IPS-NIHi7 (cell line): ENCODE results near the gene RASSF8.

Source experiments
- DNase-seq: peaks from one replicate; pipeline ENCODE4 v3.0.0; 2012; ENCODE audit warnings: mixed read lengths; ENCODE audit errors: extremely low spot score

RASSF8 gene

GRCh38 chr12:25958428-25959070 lies at the start of gene RASSF8:
Gene RASSF8 (plus strand): TSS chr12:25958682. CDS start chr12:26055344, 96,662 bp downstream.
- DNase-seq = peak; percentile 86

- DNase-seq = no peak
Observed at GRCh38 chr12:25914551-25914950, 43.9 kb upstream of the RASSF8 start.

- DNase-seq = peak; percentile 28
Observed at GRCh38 chr12:25924491-25925001, 33.9 kb upstream of the RASSF8 start.

- no peak for DNase-seq
Observed at GRCh38 chr12:25925064-25925463, 33.4 kb upstream of the RASSF8 start.

GRCh38 chr12:25926536-25926935 lies 31.9 kb upstream of the RASSF8 start:
- DNase-seq = no peak

- DNase-seq = no peak
Observed at GRCh38 chr12:25929142-25929541, 29.3 kb upstream of the RASSF8 start.

GRCh38 chr12:25932971-25933370 lies 25.5 kb upstream of the RASSF8 start:
- DNase-seq = no peak

GRCh38 chr12:25934456-25934855 lies 24.0 kb upstream of the RASSF8 start:
- DNase-seq = no peak

- no peak for DNase-seq
Observed at GRCh38 chr12:25935355-25936144, 22.9 kb upstream of the RASSF8 start.

- no peak for DNase-seq
Observed at GRCh38 chr12:25937096-25937495, 21.4 kb upstream of the RASSF8 start.

GRCh38 chr12:25938581-25938980 lies 19.9 kb upstream of the RASSF8 start:
- DNase-seq = no peak

GRCh38 chr12:25939606-25940005 lies 18.9 kb upstream of the RASSF8 start:
- no peak for DNase-seq

- no peak for DNase-seq
Observed at GRCh38 chr12:25940886-25941285, 17.6 kb upstream of the RASSF8 start.

- DNase-seq = no peak
Observed at GRCh38 chr12:25942709-25943108, 15.8 kb upstream of the RASSF8 start.

- no peak for DNase-seq
Observed at GRCh38 chr12:25943940-25944339, 14.5 kb upstream of the RASSF8 start.

GRCh38 chr12:25949343-25949742 lies 9.1 kb upstream of the RASSF8 start:
- DNase-seq = no peak

GRCh38 chr12:25950329-25951115 lies 8.0 kb upstream of the RASSF8 start:
- DNase-seq = no peak

- DNase-seq = peak; percentile 21
Observed at GRCh38 chr12:25957793-25958427, 572 bp upstream of the RASSF8 start.

- DNase-seq = peak; percentile 37
Observed at GRCh38 chr12:25959071-25959961, 834 bp downstream of the RASSF8 start.

- DNase-seq = no peak
Observed at GRCh38 chr12:25960143-25960542, 1.7 kb downstream of the RASSF8 start.

- no peak for DNase-seq
Observed at GRCh38 chr12:25960961-25961360, 2.5 kb downstream of the RASSF8 start.
